GM19099 (cell line): ENCODE results near the gene CTSD.

Experiments used
- POLR2A ChIP-seq: IDR thresholded peaks from 3 replicates; pipeline ENCODE4 v1.6.1; 2011; ENCODE audit warnings: low read depth; ENCODE audit not compliant: insufficient read length; ENCODE audit errors: extremely low read depth

CTSD gene

GRCh38 chr11:1753229-1753928 is 10.3 kb downstream of the CTSD start:
- no peak for TF ChIP-seq POLR2A

GRCh38 chr11:1752907-1753228 is 10.9 kb downstream of the CTSD start:
- no peak for TF ChIP-seq POLR2A

GRCh38 chr11:1751999-1752906 is 11.5 kb downstream of the CTSD start:
- no peak for TF ChIP-seq POLR2A

GRCh38 chr11:1751531-1751921 is 12.2 kb downstream of the CTSD start:
- TF ChIP-seq POLR2A = no peak

GRCh38 chr11:1750840-1751530 is 12.7 kb downstream of the CTSD start:
- TF ChIP-seq POLR2A = no peak

GRCh38 chr11:1750481-1750839 is 13.3 kb downstream of the CTSD start, which contains the start of gene IFITM10:
Gene IFITM10 (minus strand): TSS chr11:1750595. CDS start chr11:1750442, 153 bp downstream.
- no peak for TF ChIP-seq POLR2A

- TF ChIP-seq POLR2A = no peak
Measured at GRCh38 chr11:1749395-1750351, 14.1 kb downstream of the CTSD start.

GRCh38 chr11:1748636-1749394 is 14.9 kb downstream of the CTSD start:
- no peak for TF ChIP-seq POLR2A

GRCh38 chr11:1747753-1748635 is 15.7 kb downstream of the CTSD start:
- TF ChIP-seq POLR2A = no peak

- no peak for TF ChIP-seq POLR2A
Measured at GRCh38 chr11:1746956-1747752, 16.6 kb downstream of the CTSD start.

GRCh38 chr11:1746511-1746931 is 17.2 kb downstream of the CTSD start:
- no peak for TF ChIP-seq POLR2A

GRCh38 chr11:1745701-1746320 is 17.9 kb downstream of the CTSD start:
- TF ChIP-seq POLR2A = no peak
